Measurements from ENCODE around the gene PRAC1. TPM values are rescaled to one million over a fixed set of nuclear protein-coding genes. Genes with fewer than 3 reads are reported as not detected.

PRAC1 gene
- total RNA-seq (2021; ENCODE audit: unreplicated experiment) (not detected), Bru-seq, nascent RNA (percentile 26 among the genes with signal in this experiment), BruChase-seq, experiment 1, labeled RNA remaining after a 6-hour chase (percentile 55 among the genes with signal in this experiment), BruChase-seq, experiment 2, labeled RNA remaining after a 2-hour chase (percentile 45 among the genes with signal in this experiment)
- not detected in 2 replicates for polyA plus RNA-seq (2012)
- long read RNA-seq = 0 reads

GRCh38 chr17:48722201-48722907, at the start of gene PRAC1:
Gene PRAC1 (minus strand): TSS chr17:48722518. CDS start chr17:48722392, 126 bp downstream.
- POLR2A ChIA-PET = no interaction called here

GRCh38 chr17:48770954-48771353, 48.6 kb upstream of the PRAC1 start:
- Histone ChIP-seq H3K9me2 (ENCODE audit: insufficient read depth) (no peaks in the 10 kb centered on the region), H3K79me2 (ENCODE audit: insufficient read depth, low read length) (no peaks in the 10 kb centered on the region), H3K4me1 (ENCODE audit: control insufficient read depth in 1 of 2, insufficient read depth in 2 of 2, low read length in 2 of 2) (no peaks in the 10 kb centered on the region), H3K4me3 (replicated peaks in 1 of 2; ENCODE audit: low read depth in 1 of 2, low read length in 2 of 2) (no peak overlapping the region), H4K20me1 (ENCODE audit: insufficient read depth) (no peaks in the 10 kb centered on the region), H3K9ac (ENCODE audit: low read length) (no peak overlapping the region), H2AFZ (ENCODE audit: low read depth, low read length, poor library complexity, severe bottlenecking) (no peak overlapping the region), H3K27ac (ENCODE audit: low read depth, low read length) (no peak overlapping the region), H3K9me3 (ENCODE audit: control insufficient read depth in 1 of 2, insufficient read depth in 1 of 2, low read depth in 1 of 2, low read length in 2 of 2) (no peaks in the 10 kb centered on the region), H3K27me3 (ENCODE audit: insufficient read depth, low read length) (no peaks in the 10 kb centered on the region), H3K36me3 (ENCODE audit: control insufficient read depth in 1 of 2, insufficient read depth in 2 of 2, low read length in 2 of 2) (no peaks in the 10 kb centered on the region), H3K4me2 (ENCODE audit: low read length) (no peak overlapping the region)
- BruUV-seq (replicated peaks) = no TSS peak
- DNase-seq (ENCODE audit: low read depth, low spot score) (no peak), ATAC-seq (no peak)
- ChIA-PET POLR2A (no interaction called here), RAD21 (ENCODE audit: low non-redundant PET in 1 of 2, low total read pairs in 2 of 2, uncharacterized antibody in 2 of 2, unreplicated experiment in 2 of 2) (no interaction called here), CTCF (no interaction called here)
- TF ChIP-seq ATF3 (IDR thresholded peaks at IDR 0.05) (no peak), POLR2AphosphoS5 (IDR thresholded peaks at IDR 0.05; ENCODE audit: low read depth, low read length) (no peak), ZBTB33 (IDR thresholded peaks at IDR 0.05; ENCODE audit: extremely low read depth, insufficient replicate concordance, low read length) (no peak), SRF (IDR thresholded peaks at IDR 0.05; ENCODE audit: low read depth) (no peak), TCF7L2 (IDR thresholded peaks at IDR 0.05; ENCODE audit: borderline replicate concordance, extremely low read depth, insufficient read depth, insufficient read length) (no peak), ZFX (IDR thresholded peaks at IDR 0.05) (no peak), JUND (IDR thresholded peaks at IDR 0.05) (no peak), EZH2 (IDR thresholded peaks at IDR 0.05) (no peak)
- intact Hi-C loops (cut with micrococcal nuclease) = no loop called here

More at GRCh38 chr17:48722201-48722907, at the start of gene PRAC1:
- RAD21 ChIA-PET (ENCODE audit: low non-redundant PET in 1 of 2, low total read pairs in 2 of 2, uncharacterized antibody in 2 of 2, unreplicated experiment in 2 of 2) = no interaction called here
- no peak for DNase-seq (ENCODE audit: low read depth, low spot score)
- Histone ChIP-seq H4K20me1 (ENCODE audit: insufficient read depth) (no peaks in the 10 kb centered on the region), H3K4me2 (ENCODE audit: low read length) (no peak within 1 kb of the TSS), H3K27ac (ENCODE audit: low read depth, low read length) (no peak within 1 kb of the TSS), H3K36me3 (ENCODE audit: control insufficient read depth in 1 of 2, insufficient read depth in 2 of 2, low read length in 2 of 2) (no peaks in the 10 kb centered on the region), H3K9ac (ENCODE audit: low read length) (no peak within 1 kb of the TSS), H3K9me3 (ENCODE audit: control insufficient read depth in 1 of 2, insufficient read depth in 1 of 2, low read depth in 1 of 2, low read length in 2 of 2) (no peaks in the 10 kb centered on the region), H3K4me1 (ENCODE audit: control insufficient read depth in 1 of 2, insufficient read depth in 2 of 2, low read length in 2 of 2) (peaks cover 0 to 3% of the 10 kb centered on the region in 2 experiments; a peak in 2 of 4 replicates), H3K79me2 (ENCODE audit: insufficient read depth, low read length) (no peaks in the 10 kb centered on the region), H3K9me2 (ENCODE audit: insufficient read depth) (no peaks in the 10 kb centered on the region), H3K27me3 (ENCODE audit: insufficient read depth, low read length) (no peaks in the 10 kb centered on the region), H3K4me3 (replicated peaks in 1 of 2; ENCODE audit: low read depth in 1 of 2, low read length in 2 of 2) (no peak within 1 kb of the TSS), H2AFZ (ENCODE audit: low read depth, low read length, poor library complexity, severe bottlenecking) (no peak within 1 kb of the TSS)
- no peak for ATAC-seq
- BruUV-seq (replicated peaks) = no TSS peak
- CTCF ChIA-PET = interaction anchor here (0.8 to 6.8 kb wide), 6 partner anchors 57 to 162 kb away, joined by 3 to 97 read pairs (median 16); no protein-coding TSS in a partner anchor
- intact Hi-C loops (cut with micrococcal nuclease) = loop anchor here (5.0 kb wide), 1 partner anchor 315 kb away; no protein-coding TSS in a partner anchor
- TF ChIP-seq ATF3 (IDR thresholded peaks at IDR 0.05) = no peak
